Endodermal cell (in vitro differentiated cells): ENCODE data around the gene NACA. TPM values are rescaled to one million over a fixed set of nuclear protein-coding genes. Genes with fewer than 3 reads are reported as not detected.
"Not testable (repeated sequence)": the region's sequence is repeated elsewhere in the genome, so short reads cannot be mapped to it uniquely, and the experiment has no call there.

ENCODE experiments used
- DNase-seq: peaks from one replicate; pipeline ENCODE4 v3.0.0-alpha.2; 2017
- H3K27ac ChIP-seq: 2 replicates; pipeline ENCODE4 v1.5.1; 2013; ENCODE audit warnings: mild to moderate bottlenecking, low read depth, low read length, moderate library complexity
- H3K27me3 ChIP-seq: 2 replicates; pipeline ENCODE4 v1.6.1; 2013; ENCODE audit warnings: mild to moderate bottlenecking, low read length, moderate library complexity; ENCODE audit not compliant: insufficient read depth, control insufficient read depth, poor library complexity, severe bottlenecking
- H3K36me3 ChIP-seq: 2 replicates; pipeline ENCODE4 v1.7.0; 2013; ENCODE audit warnings: mild to moderate bottlenecking, low read length, moderate library complexity; ENCODE audit not compliant: control insufficient read depth, insufficient read depth
- H3K4me1 ChIP-seq: one replicate; pipeline ENCODE4 v1.7.0; 2013; ENCODE audit warnings: low read length; ENCODE audit not compliant: control insufficient read depth, insufficient read depth
- H3K4me3 ChIP-seq: 2 replicates; pipeline ENCODE4 v1.5.1; 2013; ENCODE audit warnings: mild to moderate bottlenecking, low read length, moderate library complexity
- H3K9ac ChIP-seq: 2 replicates; pipeline ENCODE4 v1.6.1; 2013; ENCODE audit warnings: mild to moderate bottlenecking, low read length, moderate library complexity; ENCODE audit not compliant: poor library complexity, severe bottlenecking; ENCODE audit errors: extremely low read depth
- H3K9me3 ChIP-seq: 2 replicates; pipeline ENCODE4 v1.6.1; 2013; ENCODE audit warnings: mild to moderate bottlenecking, low read length, moderate library complexity; ENCODE audit not compliant: control insufficient read depth
- H3K27ac Mint-ChIP-seq: 2 replicates; pipeline ENCODE4 v1.8.0; 2020; ENCODE audit warnings: mixed read lengths
- H3K27me3 Mint-ChIP-seq: 2 replicates; pipeline ENCODE4 v1.8.0; 2021; ENCODE audit warnings: mild to moderate bottlenecking, mixed read lengths; ENCODE audit not compliant: insufficient read depth
- H3K36me3 Mint-ChIP-seq: 2 replicates; pipeline ENCODE4 v1.8.0; 2020; ENCODE audit warnings: low read depth, mixed read lengths
- H3K4me1 Mint-ChIP-seq: 2 replicates; pipeline ENCODE4 v1.8.0; 2020; ENCODE audit warnings: mixed read lengths
- H3K4me3 Mint-ChIP-seq: 2 replicates; pipeline ENCODE4 v1.8.0; 2020; ENCODE audit warnings: mild to moderate bottlenecking, moderate library complexity, mixed read lengths
- H3K9me3 Mint-ChIP-seq: 2 replicates; pipeline ENCODE4 v1.8.0; 2020; ENCODE audit warnings: mild to moderate bottlenecking, mixed read lengths
- WGBS, 2 experiments: methylation state at CpG; one replicate each; pipeline versions ENCODE4 v1.1.5 to v1.1.7; 2013; ENCODE audit warnings: missing lambda C conversion rate in 2 of 2, mixed read lengths in 1 of 2; ENCODE audit not compliant: insufficient coverage in 1 of 2, insufficient read length in 1 of 2; 5-methylcytosine and 5-hydroxymethylcytosine counted together
- total RNA-seq, 2 donors: library from RNA; stranded (reverse); fragmentation: NEBNext Ultra II Directional in 1 of 2; extraction: Animal tissue kit (Norgen Biotek cat#: 25700) in 1 of 2; gene quantifications; 2 replicates in 1 of 2; 3 replicates in 1 of 2; pipeline ENCODE4 v1.2.1, GENCODE V29; 2021
- TF ChIP-seq, protein P1 (sequence below): fragments of 200-600 bp; sonication (generic); conservative IDR thresholded peaks from 2 replicates; pipeline ENCODE4 v1.5.0; 2021; ENCODE audit warnings: antibody characterized with exemption, mild to moderate bottlenecking

The NACA gene
- total RNA-seq, 2 donors from 2014 or later, result 817 to 958 TPM

DNA sequence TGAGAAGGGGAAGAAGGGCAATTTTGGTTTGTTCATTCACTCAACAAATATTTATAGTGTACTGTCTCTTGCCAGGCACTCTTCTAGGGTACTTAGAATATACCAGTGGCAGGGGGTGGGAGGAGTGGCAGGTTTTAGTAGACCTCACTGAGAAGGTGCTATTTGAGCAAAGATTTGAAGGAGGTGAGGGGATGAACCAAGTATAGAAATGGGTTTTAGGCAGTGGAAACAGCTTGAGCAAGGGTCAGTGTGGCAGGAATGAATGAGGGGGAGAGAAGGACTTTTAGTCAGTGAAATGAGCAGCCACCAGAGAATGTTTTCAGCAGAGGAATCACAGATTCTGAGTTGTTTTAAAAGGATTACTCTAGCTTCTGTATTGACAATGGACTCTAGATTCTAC, 24.8 kb upstream of the NACA start:
- no peak overlapping the region for H3K4me3 ChIP-seq
- Mint-ChIP-seq H3K36me3 (peaks cover 33% of the 10 kb centered on the region), H3K27me3 (no peaks in the 10 kb centered on the region), H3K4me3 (peak overlapping the region; percentile 82), H3K4me1 (peaks cover 10% of the 10 kb centered on the region), H3K27ac (peak overlapping the region; percentile 8), H3K9me3 (no peaks in the 10 kb centered on the region)
- no peaks in the 10 kb centered on the region for H3K9me3 ChIP-seq
- TF ChIP-seq, protein P1, sequence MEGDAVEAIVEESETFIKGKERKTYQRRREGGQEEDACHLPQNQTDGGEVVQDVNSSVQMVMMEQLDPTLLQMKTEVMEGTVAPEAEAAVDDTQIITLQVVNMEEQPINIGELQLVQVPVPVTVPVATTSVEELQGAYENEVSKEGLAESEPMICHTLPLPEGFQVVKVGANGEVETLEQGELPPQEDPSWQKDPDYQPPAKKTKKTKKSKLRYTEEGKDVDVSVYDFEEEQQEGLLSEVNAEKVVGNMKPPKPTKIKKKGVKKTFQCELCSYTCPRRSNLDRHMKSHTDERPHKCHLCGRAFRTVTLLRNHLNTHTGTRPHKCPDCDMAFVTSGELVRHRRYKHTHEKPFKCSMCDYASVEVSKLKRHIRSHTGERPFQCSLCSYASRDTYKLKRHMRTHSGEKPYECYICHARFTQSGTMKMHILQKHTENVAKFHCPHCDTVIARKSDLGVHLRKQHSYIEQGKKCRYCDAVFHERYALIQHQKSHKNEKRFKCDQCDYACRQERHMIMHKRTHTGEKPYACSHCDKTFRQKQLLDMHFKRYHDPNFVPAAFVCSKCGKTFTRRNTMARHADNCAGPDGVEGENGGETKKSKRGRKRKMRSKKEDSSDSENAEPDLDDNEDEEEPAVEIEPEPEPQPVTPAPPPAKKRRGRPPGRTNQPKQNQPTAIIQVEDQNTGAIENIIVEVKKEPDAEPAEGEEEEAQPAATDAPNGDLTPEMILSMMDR, result no peak
- peaks cover 4% of the 10 kb centered on the region for H3K4me1 ChIP-seq
- no peak overlapping the region for H3K9ac ChIP-seq
- no peak for DNase-seq
- H3K36me3 ChIP-seq, result peaks cover 17% of the 10 kb centered on the region
- H3K27me3 ChIP-seq, result no peaks in the 10 kb centered on the region
- H3K27ac ChIP-seq, result no peak overlapping the region

DNA sequence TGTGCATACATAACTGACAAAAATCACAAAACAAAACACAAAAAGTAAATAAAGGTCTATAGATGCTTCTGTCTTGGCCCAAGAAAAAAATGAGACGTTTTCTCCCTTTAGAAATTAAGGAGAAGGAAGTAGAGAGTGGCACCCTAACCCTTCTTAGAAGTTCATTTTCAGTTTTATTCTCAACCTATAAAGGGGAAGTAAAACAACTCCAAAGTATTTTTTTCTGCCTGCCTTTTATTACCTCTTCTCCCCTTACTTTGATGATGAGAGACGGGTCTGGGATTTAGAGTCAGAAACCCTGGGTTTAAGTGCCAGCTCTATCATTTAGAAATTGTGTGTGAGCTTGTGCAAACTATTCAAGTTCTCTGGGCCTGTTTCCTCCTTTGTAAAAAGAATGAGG, 24.3 kb upstream of the NACA start:
- H3K27ac Mint-ChIP-seq, result no peak overlapping the region
- H3K27me3 ChIP-seq, result no peaks in the 10 kb centered on the region
- no peaks in the 10 kb centered on the region for H3K9me3 ChIP-seq
- H3K4me3 Mint-ChIP-seq, result no peak overlapping the region
- H3K4me1 ChIP-seq, result peaks cover 4% of the 10 kb centered on the region
- peaks cover 17% of the 10 kb centered on the region for H3K36me3 ChIP-seq
- H3K4me1 Mint-ChIP-seq, result peaks cover 10% of the 10 kb centered on the region
- H3K9me3 Mint-ChIP-seq, result no peaks in the 10 kb centered on the region
- H3K27ac ChIP-seq, result no peak overlapping the region
- TF ChIP-seq, protein P1, result no peak
- peaks cover 33% of the 10 kb centered on the region for H3K36me3 Mint-ChIP-seq
- no peak overlapping the region for H3K4me3 ChIP-seq
- H3K27me3 Mint-ChIP-seq, result no peaks in the 10 kb centered on the region
- 83 to 100% methylated on average over 1 to 2 of the region's 2 CpGs for WGBS, 2 experiments
- no peak overlapping the region for H3K9ac ChIP-seq
- DNase-seq, result no peak

DNA sequence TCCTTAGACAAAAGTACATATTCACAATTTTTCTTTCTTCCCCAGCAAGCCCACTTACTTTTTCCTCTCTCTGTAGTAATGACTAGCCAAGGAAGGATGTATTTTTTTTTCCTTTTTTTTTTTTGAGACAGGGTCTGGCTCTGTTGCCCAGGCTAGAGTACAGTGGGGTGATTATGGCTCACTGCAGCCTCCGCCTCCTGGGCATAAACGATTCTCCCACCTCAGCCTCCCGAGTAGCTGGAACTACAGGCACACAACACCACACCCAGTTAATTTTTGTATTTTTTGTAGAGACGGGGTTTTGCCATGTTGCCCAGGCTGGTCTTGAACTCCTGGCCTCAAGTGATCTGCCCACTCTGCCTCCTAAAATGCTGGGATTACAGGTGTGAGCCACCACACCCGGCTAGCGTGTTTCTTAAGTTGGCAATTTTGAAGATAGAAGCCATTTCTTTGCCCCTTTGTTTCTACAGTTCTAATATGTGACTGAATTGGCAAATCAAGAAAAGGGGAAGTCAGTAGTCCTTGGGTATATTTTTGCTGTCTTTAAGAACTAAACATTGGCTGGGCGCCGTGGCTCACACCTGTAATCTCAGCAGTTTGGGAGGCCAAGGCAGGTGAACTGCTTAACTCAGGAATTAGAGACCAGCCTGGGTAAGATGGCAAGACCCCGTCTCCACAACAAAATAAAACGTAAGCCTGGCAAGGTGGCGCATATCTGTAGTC, 3.2 kb upstream of the NACA start:
- no peaks in the 10 kb centered on the region for H3K9me3 Mint-ChIP-seq
- 97% methylated on average over 9 to 11 of the region's 11 CpGs for WGBS, 2 experiments
- H3K4me3 ChIP-seq, result no peak overlapping the region
- H3K4me3 Mint-ChIP-seq, result no peak overlapping the region
- no peak for DNase-seq
- H3K4me1 ChIP-seq, result no peaks in the 10 kb centered on the region
- H3K36me3 ChIP-seq, result peaks cover 30% of the 10 kb centered on the region
- peaks cover 51% of the 10 kb centered on the region for H3K36me3 Mint-ChIP-seq
- peaks cover 8% of the 10 kb centered on the region for H3K4me1 Mint-ChIP-seq
- no peaks in the 10 kb centered on the region for H3K27me3 Mint-ChIP-seq
- TF ChIP-seq, protein P1, result no peak
- H3K27ac Mint-ChIP-seq, result no peak overlapping the region
- H3K9ac ChIP-seq, result no peak overlapping the region
- no peaks in the 10 kb centered on the region for H3K27me3 ChIP-seq
- no peak overlapping the region for H3K27ac ChIP-seq
- H3K9me3 ChIP-seq, result no peaks in the 10 kb centered on the region

DNA sequence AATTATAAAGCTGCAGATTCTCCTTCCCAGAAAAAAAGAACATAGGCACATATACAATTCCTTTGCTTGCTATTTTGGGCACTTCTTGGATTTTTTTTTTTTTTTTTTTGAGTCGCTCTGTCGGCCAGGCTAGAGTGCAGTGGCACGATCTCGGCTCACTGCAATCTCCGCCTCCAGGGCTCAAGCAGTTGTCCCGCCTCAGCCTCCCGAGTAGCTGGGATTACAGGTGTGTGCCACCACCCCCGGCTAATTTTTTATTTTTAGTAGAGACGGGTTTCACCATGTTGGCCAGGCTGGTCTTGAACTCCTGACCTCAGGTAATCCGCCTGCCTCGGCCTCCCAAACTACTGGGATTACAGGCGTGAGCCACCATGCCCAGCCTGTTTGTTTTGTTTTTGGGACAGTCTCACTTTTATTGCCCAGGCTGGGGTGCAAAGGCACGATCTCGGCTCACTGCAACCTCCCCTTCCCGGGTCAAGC, 1.1 kb upstream of the NACA start:
- H3K9ac ChIP-seq, H3K27me3 Mint-ChIP-seq, DNase-seq, H3K9me3 Mint-ChIP-seq, H3K9me3 ChIP-seq, H3K4me1 ChIP-seq, H3K27me3 ChIP-seq: not testable (repeated sequence)
- H3K36me3 ChIP-seq, result peaks cover 38% of the 10 kb centered on the region
- H3K4me1 Mint-ChIP-seq, result peaks cover 27% of the 10 kb centered on the region
- 90 to 95% methylated on average over 11 to 15 of the region's 15 CpGs for WGBS, 2 experiments
- H3K36me3 Mint-ChIP-seq, result peaks cover 51% of the 10 kb centered on the region
- peak overlapping the region; percentile 95 for H3K27ac ChIP-seq
- peak overlapping the region; percentile 100 for H3K4me3 Mint-ChIP-seq
- H3K27ac Mint-ChIP-seq, result peak overlapping the region; percentile 99
- peak overlapping the region; percentile 99 for H3K4me3 ChIP-seq
